Activated naive CD4-positive, alpha-beta T cell treated with anti-CD3 and anti-CD28 coated beads, Interleukin-2, amount 50 U/mL, for 72 hours (primary cell): ENCODE results near the gene COX6A2. TPM values are rescaled to one million over a fixed set of nuclear protein-coding genes. Genes with fewer than 3 reads are reported as not detected.
"Not testable (repeated sequence)": the region's sequence is repeated elsewhere in the genome, so short reads cannot be mapped to it uniquely, and the experiment has no call there.

Experiments
- ATAC-seq, 2 donors: fragments of 150-1000 bp; cut with Tn5 transposase; 2 replicates each; pipeline ENCODE4 v1.10.0; 2021; ENCODE audit warnings: mild to moderate bottlenecking in 2 of 2, moderate library complexity in 2 of 2
- DNase-seq, 2 donors: peaks; one replicate each; pipeline ENCODE4 v3.0.0; 2021 to 2022; ENCODE audit warnings: low spot score in 2 of 2
- H3K27ac Mint-ChIP-seq, 2 donors: one replicate each; pipeline ENCODE4 v1.8.0; 2022; ENCODE audit warnings: mild to moderate bottlenecking in 2 of 2, mixed read lengths in 2 of 2
- H3K36me3 Mint-ChIP-seq, 2 donors: one replicate each; pipeline ENCODE4 v1.8.0; 2022; ENCODE audit warnings: mixed read lengths in 2 of 2
- H3K9me3 Mint-ChIP-seq, 2 donors: one replicate each; pipeline ENCODE4 v1.8.0; 2022; ENCODE audit warnings: mixed read lengths in 2 of 2
- total RNA-seq, 2 donors: library from RNA; stranded (reverse); gene quantifications; one replicate each; pipeline ENCODE4 v1.2.3, GENCODE V29; 2022

COX6A2 gene
- total RNA-seq, 2 donors from 2014 or later = not detected

DNA sequence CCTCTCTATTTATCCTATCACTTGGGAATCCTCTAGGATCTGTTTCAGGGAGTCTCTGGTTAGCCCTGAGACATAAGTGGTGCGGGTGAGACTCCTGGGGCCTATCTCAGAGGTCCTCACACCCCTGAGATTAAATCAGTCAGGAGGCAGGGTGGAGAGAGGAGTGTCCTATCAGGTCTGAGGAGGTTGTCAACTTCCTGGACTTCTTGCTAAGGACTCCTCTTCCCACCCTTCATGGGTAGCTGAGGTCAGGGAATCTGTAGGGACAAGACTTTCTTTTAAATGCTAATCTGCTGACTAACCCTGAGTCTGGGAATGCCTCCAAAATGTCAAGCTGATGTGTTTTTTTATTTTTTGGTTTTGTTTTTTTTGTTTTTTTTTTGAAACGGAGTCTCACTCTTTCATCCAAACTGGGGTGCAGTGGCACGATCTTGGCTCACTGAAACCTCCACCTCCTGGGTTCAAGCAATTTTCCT is 24.5 kb upstream of the COX6A2 start:
- peak overlapping the region in 1 of 2 donors; percentile 1 for H3K27ac Mint-ChIP-seq
- peaks cover under 1 to 8% of the 10 kb centered on the region in 2 donors for H3K36me3 Mint-ChIP-seq
- DNase-seq = no peak
- no peak for ATAC-seq
- H3K9me3 Mint-ChIP-seq = no peaks in the 10 kb centered on the region

DNA sequence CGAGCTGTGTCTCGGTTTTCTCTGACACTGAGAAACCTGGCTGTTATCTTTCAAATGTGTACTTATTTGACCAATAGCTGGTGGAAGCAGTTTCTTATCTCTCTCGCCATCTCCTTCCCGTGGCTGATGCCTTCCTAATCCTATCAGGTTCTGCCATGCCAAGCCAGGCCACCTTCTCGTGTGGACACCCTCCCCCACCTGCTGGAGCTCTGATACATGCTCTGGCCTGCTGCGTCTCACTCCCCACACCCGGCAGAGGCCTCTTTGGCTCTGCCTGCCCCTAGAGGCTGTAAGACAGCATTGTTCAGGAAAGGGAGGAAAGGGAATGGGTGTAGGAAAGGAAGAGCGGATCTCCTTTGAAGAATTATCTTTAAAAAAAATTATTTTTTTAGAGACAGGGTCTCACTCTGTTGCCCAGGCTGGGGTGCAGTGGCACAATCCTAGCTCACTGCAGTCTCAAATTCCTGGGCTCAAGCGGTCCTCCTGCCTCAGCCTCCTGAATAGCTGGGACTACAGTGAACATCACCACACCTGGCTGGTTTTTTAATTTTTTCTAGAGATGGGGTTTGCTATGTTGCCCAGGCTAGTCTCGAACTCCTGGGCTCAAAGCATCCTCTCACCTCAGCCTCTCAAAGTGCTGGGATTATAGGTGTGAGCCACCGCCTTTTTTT is 23.7 kb upstream of the COX6A2 start:
- DNase-seq (no peak), ATAC-seq (no peak)
- no peak overlapping the region for H3K27ac Mint-ChIP-seq

DNA sequence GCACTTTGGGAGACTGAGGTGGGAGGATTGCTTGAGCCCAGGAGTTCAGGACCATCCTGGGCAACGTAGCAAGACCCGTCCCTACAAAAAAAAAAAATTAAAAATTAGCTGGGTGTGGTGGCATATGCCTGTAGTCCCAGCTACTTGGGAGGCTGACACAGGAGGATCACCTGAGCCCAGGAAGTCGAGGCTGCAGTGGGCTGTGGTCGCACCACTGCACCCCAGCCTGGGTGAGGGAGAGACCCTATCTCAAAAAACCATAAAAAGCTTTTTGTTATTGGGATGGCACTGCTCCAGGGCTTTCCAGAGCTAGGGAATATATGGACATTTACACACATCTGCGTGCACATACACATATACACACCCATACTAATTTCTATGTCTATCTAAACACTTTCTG is 23.0 kb upstream of the COX6A2 start:
- peaks cover 0 to 8% of the 10 kb centered on the region in 2 donors for H3K36me3 Mint-ChIP-seq
- H3K27ac Mint-ChIP-seq = no peak overlapping the region
- ATAC-seq = no peak
- no peaks in the 10 kb centered on the region for H3K9me3 Mint-ChIP-seq
- no peak for DNase-seq

More for the DNA sequence above, 23.7 kb upstream of the COX6A2 start:
- Mint-ChIP-seq H3K36me3 (peaks cover 0 to 8% of the 10 kb centered on the region in 2 donors), H3K9me3 (no peaks in the 10 kb centered on the region)

- H3K27ac Mint-ChIP-seq, H3K36me3 Mint-ChIP-seq, ATAC-seq, H3K9me3 Mint-ChIP-seq, DNase-seq: not testable (repeated sequence)
These were observed 17.8 kb upstream of the COX6A2 start for GRCh38 chr16:31445931-31446330.

DNA sequence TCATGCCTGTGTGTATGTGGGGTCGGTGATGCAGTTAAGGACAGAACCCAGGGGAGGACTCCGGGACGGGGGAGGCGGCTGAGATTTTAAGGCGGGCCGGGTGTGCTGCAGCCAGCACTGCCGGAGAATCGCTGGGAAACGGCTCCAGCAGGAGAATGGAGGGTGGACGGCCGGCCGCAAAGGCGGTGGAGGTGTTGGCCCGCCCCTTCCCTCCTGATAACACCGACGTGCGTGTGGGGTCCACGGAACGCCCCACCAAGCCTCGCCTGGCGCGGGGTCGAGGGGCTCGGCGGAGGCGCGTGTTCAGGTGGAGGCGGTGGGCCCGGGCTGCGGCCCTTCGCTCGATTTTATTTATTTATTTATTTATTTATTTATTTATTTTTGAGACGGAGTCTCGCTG is 13.8 kb upstream of the COX6A2 start:
- H3K36me3 Mint-ChIP-seq = no peaks in the 10 kb centered on the region
- no peak overlapping the region for H3K27ac Mint-ChIP-seq
- no peak for ATAC-seq
- no peaks in the 10 kb centered on the region for H3K9me3 Mint-ChIP-seq
- DNase-seq = no peak

GRCh38 chr16:31440516-31441184 is 12.5 kb upstream of the COX6A2 start:
- Mint-ChIP-seq H3K36me3 (no peaks in the 10 kb centered on the region), H3K27ac (no peak overlapping the region), H3K9me3 (no peaks in the 10 kb centered on the region)
- ATAC-seq (no peak), DNase-seq (no peak)

DNA sequence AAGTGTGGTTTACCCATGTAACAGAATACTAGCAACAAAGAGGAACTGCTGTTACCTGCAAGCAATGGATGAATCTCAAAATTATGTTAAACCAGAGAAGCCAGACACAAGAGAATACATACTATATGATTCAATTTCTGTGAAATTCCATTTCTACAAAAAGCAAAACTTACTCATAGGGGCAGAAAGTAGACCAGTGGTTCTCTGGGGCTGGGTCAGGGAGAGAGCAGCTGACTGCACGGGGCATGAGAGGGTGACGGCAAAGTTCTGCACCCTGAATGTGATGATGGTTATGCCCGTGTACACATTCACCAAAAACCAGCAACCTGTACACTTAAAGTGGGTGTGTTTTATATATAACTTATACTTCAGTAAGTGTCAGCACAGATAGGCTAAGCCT is 11.4 kb upstream of the COX6A2 start:
- Mint-ChIP-seq H3K9me3 (no peaks in the 10 kb centered on the region), H3K36me3 (no peaks in the 10 kb centered on the region), H3K27ac (no peak overlapping the region)
- peak in 1 of 2 donors; percentile 36 for ATAC-seq
- no peak for DNase-seq

- not testable (repeated sequence) for H3K36me3 Mint-ChIP-seq, DNase-seq, H3K9me3 Mint-ChIP-seq, H3K27ac Mint-ChIP-seq
- ATAC-seq = peak in 1 of 2 donors; percentile 21
These were observed 10.9 kb upstream of the COX6A2 start for GRCh38 chr16:31439023-31439422.

- H3K9me3 Mint-ChIP-seq = no peaks in the 10 kb centered on the region
- H3K36me3 Mint-ChIP-seq = no peaks in the 10 kb centered on the region
- DNase-seq (no peak), ATAC-seq (no peak)
- no peak overlapping the region for H3K27ac Mint-ChIP-seq
These were observed 10.3 kb upstream of the COX6A2 start for GRCh38 chr16:31438414-31438813.

- Mint-ChIP-seq H3K9me3 (no peaks in the 10 kb centered on the region), H3K36me3 (no peaks in the 10 kb centered on the region), H3K27ac (no peak overlapping the region)
- no peak for ATAC-seq
- DNase-seq = no peak
These were observed 8.3 kb upstream of the COX6A2 start for GRCh38 chr16:31436221-31437045.

DNA sequence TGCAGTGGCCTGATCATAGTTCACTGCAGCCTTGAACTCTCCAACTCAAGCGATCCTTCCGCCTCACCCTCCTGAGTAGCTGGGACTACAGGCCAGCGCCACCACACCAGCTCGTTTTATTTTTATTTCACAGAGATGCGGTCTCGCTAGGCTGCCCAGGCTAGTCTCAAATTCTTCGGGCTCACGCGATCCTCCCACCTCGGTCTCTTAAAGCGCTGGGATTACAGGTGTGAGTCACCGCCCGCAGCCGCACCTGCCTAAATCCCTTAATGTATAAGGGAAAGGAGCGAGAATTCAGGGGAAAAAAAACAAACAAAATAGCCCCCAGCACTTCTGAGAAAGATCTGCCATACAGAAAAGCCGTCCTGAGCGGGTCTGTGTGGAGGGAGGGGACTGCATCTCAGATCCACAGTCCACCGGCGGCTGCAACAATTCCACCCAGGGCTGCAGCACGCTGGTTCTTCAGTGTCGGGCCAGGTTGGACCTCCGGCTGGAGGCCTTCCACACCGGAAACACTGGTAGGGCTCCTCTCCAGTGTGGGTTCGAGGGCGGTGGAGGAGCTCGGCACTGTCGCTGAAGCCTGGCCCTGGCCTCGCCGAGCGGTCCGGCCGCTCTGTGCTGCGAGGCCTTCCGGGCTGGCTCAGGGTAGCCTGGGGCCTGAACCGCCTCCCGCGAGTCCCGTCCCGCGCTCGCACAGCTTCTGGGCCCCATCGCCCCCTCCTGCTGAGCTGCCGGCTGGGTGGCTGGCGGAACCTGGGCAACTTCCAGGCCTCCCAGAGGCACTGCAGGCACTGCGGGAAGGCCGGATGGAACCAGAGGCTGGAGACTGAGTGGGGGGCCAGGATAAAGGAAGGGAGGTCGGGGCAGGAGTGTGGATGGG is 7.4 kb upstream of the COX6A2 start:
- ATAC-seq (no peak), DNase-seq (no peak)
- Mint-ChIP-seq H3K36me3 (no peaks in the 10 kb centered on the region), H3K27ac (no peak overlapping the region), H3K9me3 (no peaks in the 10 kb centered on the region)

DNA sequence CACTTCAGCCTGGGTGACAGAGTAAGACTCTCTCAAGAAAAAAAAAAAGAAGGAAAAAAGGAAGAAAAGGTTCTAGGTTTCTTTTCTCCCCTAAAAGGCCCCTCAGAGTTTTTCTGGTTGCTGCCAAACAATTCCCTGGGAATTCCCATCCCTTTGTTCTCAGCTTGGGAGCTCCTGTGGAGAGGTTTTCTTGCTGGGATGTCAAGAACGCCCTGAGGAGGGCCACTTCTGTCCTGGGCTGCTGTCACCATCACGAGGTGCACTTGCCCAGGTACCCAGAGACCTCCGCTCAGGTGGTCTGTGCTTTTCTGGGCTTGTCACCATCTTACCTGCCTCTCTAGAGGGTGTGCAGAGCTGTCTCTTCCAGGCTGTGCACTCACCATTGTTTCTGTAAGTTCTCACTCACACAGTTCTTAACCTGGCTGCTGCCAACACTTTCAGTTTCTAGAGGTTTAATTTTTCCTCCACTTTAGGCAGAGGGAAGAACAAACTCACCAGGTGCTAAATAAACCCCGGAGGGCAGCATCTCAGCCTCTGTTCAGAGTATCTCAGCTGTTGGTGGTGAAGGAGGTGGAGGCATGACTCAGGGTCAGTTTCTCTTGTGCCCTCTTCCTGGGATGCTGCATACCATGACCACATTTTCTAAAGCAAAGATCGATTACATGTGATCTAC is 2.4 kb upstream of the COX6A2 start:
- ATAC-seq (peak; percentile 57 to 80), DNase-seq (no peak)
- no peaks in the 10 kb centered on the region for H3K36me3 Mint-ChIP-seq
- H3K9me3 Mint-ChIP-seq = no peaks in the 10 kb centered on the region
- no peak overlapping the region for H3K27ac Mint-ChIP-seq

DNA sequence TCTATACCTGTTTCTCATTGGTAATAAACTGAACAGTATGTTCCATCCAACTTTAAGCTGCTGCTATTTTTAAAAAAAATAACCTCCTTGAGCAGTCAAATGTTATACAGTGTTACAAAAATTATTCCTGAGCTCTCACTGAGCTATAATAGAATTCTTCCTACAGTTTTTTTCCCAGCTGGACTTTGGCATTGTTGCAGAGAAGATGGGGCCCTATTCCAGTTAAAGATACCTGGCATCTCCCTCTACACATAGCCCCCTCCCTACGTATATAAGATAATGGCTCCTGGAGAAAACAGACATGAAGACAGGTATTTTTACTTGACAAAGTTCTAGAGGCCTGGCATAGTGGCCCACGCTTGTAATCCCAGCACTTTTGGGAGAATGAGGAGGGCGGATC is 1.6 kb upstream of the COX6A2 start:
- no peak overlapping the region for H3K27ac Mint-ChIP-seq
- H3K36me3 Mint-ChIP-seq = no peaks in the 10 kb centered on the region
- H3K9me3 Mint-ChIP-seq = no peaks in the 10 kb centered on the region
- no peak for ATAC-seq
- DNase-seq = no peak

GRCh38 chr16:31429314-31429713 is 1.2 kb upstream of the COX6A2 start:
- Mint-ChIP-seq H3K36me3 (no peaks in the 10 kb centered on the region), H3K9me3 (no peaks in the 10 kb centered on the region), H3K27ac (no peak overlapping the region)
- no peak for DNase-seq
- ATAC-seq = no peak

GRCh38 chr16:31428638-31429247 is 583 bp upstream of the COX6A2 start:
- DNase-seq (no peak), ATAC-seq (peak in 1 of 2 donors; percentile 43)
- Mint-ChIP-seq H3K27ac (no peak overlapping the region), H3K9me3 (no peaks in the 10 kb centered on the region), H3K36me3 (no peaks in the 10 kb centered on the region)
